ENCODE measurements around the gene TMPRSS15.

DNA sequence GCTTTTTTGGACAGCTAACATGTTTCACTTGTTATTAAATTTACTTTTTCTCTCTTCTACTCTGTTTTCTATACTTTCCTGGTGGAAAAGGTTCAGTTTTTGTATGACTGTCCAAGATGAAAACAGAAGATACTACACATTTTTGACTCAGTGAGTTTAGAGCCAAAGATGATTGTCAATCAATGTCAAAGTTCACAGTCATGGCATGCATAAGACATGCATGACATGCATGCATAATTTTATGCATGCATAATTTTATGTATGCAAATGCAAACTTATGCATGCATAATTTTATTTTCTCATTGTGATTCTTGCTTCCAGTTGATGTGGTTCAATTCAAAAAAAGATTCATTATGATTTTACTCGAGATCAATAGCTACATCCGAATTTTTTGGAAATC, 48.1 kb upstream of the TMPRSS15 start:
- TF ChIP-seq, protein P1, sequence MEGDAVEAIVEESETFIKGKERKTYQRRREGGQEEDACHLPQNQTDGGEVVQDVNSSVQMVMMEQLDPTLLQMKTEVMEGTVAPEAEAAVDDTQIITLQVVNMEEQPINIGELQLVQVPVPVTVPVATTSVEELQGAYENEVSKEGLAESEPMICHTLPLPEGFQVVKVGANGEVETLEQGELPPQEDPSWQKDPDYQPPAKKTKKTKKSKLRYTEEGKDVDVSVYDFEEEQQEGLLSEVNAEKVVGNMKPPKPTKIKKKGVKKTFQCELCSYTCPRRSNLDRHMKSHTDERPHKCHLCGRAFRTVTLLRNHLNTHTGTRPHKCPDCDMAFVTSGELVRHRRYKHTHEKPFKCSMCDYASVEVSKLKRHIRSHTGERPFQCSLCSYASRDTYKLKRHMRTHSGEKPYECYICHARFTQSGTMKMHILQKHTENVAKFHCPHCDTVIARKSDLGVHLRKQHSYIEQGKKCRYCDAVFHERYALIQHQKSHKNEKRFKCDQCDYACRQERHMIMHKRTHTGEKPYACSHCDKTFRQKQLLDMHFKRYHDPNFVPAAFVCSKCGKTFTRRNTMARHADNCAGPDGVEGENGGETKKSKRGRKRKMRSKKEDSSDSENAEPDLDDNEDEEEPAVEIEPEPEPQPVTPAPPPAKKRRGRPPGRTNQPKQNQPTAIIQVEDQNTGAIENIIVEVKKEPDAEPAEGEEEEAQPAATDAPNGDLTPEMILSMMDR (IDR thresholded peaks at IDR 0.05): no peak
- TF ChIP-seq EP300 (IDR thresholded peaks at IDR 0.05): no peak

Measured in upper lobe of left lung (tissue), 4 donors.